Nephron progenitor cell (in vitro differentiated cells): ENCODE data around the gene NR3C2.

Source experiments
- DNase-seq: peaks from one replicate; pipeline ENCODE4 v3.0.0; 2021
- H3K27ac Mint-ChIP-seq: 2 replicates; pipeline ENCODE4 v1.8.0; 2021; ENCODE audit warnings: mild to moderate bottlenecking, moderate library complexity, mixed read lengths
- H3K27me3 Mint-ChIP-seq: 2 replicates; pipeline ENCODE4 v1.8.0; 2021; ENCODE audit warnings: mild to moderate bottlenecking, low read depth, mixed read lengths; ENCODE audit not compliant: poor library complexity
- H3K36me3 Mint-ChIP-seq: 2 replicates; pipeline ENCODE4 v1.8.0; 2021; ENCODE audit warnings: low read depth, mixed read lengths
- H3K4me1 Mint-ChIP-seq: 2 replicates; pipeline ENCODE4 v1.8.0; 2021; ENCODE audit warnings: mixed read lengths
- H3K4me3 Mint-ChIP-seq: 2 replicates; pipeline ENCODE4 v1.8.0; 2021; ENCODE audit warnings: mild to moderate bottlenecking, moderate library complexity, mixed read lengths
- H3K9me3 Mint-ChIP-seq: 2 replicates; pipeline ENCODE4 v1.8.0; 2021; ENCODE audit warnings: mild to moderate bottlenecking, moderate library complexity, mixed read lengths
- TF ChIP-seq, protein P1 (sequence below): fragments of 200-600 bp; sonication (generic); IDR thresholded peaks from 2 replicates; pipeline ENCODE4 v1.5.0; 2021; ENCODE audit warnings: antibody characterized with exemption

The NR3C2 gene

DNA sequence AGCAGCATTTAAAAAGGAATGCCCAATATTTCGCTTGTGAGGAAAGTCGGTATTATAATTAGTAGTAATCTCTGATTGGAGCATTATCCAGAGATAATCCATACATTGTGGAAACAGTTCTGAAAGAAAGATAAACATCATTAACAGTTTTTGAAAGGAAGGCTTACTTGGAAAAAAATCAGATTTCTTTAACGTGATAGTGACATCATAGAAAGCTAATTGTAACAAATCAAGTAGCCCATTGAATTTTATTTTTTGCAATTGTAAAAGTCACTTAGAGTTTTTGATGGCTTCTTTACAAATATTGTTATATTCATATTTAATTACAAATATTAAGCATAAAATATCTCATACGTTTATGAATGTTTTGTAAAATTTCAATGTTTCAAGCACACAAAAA is 11.6 kb upstream of the NR3C2 start:
- Mint-ChIP-seq H3K4me1 (no peaks in the 10 kb centered on the region), H3K36me3 (no peaks in the 10 kb centered on the region), H3K27ac (no peak overlapping the region), H3K9me3 (no peaks in the 10 kb centered on the region), H3K27me3 (peaks cover 2% of the 10 kb centered on the region), H3K4me3 (no peak overlapping the region)
- DNase-seq: no peak
- TF ChIP-seq, protein P1, sequence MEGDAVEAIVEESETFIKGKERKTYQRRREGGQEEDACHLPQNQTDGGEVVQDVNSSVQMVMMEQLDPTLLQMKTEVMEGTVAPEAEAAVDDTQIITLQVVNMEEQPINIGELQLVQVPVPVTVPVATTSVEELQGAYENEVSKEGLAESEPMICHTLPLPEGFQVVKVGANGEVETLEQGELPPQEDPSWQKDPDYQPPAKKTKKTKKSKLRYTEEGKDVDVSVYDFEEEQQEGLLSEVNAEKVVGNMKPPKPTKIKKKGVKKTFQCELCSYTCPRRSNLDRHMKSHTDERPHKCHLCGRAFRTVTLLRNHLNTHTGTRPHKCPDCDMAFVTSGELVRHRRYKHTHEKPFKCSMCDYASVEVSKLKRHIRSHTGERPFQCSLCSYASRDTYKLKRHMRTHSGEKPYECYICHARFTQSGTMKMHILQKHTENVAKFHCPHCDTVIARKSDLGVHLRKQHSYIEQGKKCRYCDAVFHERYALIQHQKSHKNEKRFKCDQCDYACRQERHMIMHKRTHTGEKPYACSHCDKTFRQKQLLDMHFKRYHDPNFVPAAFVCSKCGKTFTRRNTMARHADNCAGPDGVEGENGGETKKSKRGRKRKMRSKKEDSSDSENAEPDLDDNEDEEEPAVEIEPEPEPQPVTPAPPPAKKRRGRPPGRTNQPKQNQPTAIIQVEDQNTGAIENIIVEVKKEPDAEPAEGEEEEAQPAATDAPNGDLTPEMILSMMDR: no peak

DNA sequence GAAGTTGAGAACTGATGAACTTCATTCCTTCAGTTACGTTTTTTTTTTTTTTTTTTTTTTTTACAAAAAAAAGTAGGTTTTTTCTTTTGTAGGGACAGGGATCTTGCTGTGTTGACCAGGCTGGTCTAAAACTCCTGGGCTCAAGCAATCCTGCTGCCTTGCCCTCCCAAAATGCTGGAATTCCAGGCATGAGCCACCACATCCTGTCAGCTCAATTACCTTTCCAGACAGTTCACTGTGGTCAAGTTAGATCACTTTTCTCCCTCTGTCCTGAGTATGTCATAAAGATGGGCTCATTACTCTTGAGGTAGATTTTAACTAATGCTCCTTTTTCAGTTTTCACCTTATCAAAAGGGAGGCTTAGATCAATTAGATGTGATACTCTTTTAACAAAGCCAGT is 10.8 kb upstream of the NR3C2 start:
- H3K27ac Mint-ChIP-seq: no peak overlapping the region
- H3K36me3 Mint-ChIP-seq: no peaks in the 10 kb centered on the region
- H3K4me1 Mint-ChIP-seq: no peaks in the 10 kb centered on the region

DNA sequence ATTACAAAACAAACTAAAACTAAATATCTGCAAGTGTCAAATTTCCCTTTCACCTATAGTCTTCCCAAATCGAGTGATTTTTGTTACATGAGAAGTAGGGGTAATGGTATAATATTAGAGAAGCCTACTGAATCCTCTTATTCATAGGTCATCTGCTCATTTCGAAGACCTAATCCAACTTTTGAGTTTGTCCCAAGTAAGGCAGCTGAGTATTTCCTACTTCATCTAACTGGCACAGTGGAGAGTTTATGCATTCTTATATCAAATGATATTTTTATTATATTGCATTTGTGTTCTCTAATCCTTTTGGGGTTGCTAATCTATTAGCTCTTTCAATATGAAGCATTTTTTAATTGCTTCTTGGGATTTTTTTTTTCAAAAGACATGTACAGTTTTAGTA is 7.7 kb upstream of the NR3C2 start:
- H3K9me3 Mint-ChIP-seq: no peaks in the 10 kb centered on the region
- TF ChIP-seq, protein P1: no peak
- H3K36me3 Mint-ChIP-seq: no peaks in the 10 kb centered on the region
- H3K4me1 Mint-ChIP-seq: peaks cover 6% of the 10 kb centered on the region
- no peak overlapping the region for H3K27ac Mint-ChIP-seq
- no peak for DNase-seq
- no peak overlapping the region for H3K4me3 Mint-ChIP-seq
- H3K27me3 Mint-ChIP-seq: peaks cover 35% of the 10 kb centered on the region

More for the DNA sequence above, 10.8 kb upstream of the NR3C2 start:
- Mint-ChIP-seq H3K4me3 (no peak overlapping the region), H3K27me3 (peaks cover 10% of the 10 kb centered on the region), H3K9me3 (no peaks in the 10 kb centered on the region)
- no peak for DNase-seq
- TF ChIP-seq, protein P1: no peak

DNA sequence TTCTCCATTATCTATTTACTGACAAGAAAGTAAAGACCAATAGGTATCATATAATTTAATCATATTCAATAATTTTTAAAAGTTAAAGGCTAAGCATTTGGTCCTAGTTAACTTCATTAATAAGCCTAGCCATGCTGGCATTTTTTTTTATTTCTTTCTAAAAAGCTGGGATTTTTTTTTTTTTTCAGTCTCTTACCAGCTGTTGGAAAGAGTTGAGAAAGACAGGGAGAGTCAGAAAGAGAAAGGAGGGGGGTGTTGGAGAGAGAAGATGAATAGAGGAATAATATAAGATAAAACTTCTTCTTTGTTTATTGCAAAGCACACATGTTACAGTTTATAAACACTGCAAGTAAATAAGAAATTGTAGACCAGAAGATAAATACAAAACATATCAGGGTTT is 5.9 kb upstream of the NR3C2 start:
- Mint-ChIP-seq H3K27ac (no peak overlapping the region), H3K4me1 (peaks cover 6% of the 10 kb centered on the region), H3K27me3 (peaks cover 50% of the 10 kb centered on the region), H3K36me3 (no peaks in the 10 kb centered on the region), H3K9me3 (no peaks in the 10 kb centered on the region), H3K4me3 (no peak overlapping the region)
- TF ChIP-seq, protein P1: no peak
- no peak for DNase-seq

DNA sequence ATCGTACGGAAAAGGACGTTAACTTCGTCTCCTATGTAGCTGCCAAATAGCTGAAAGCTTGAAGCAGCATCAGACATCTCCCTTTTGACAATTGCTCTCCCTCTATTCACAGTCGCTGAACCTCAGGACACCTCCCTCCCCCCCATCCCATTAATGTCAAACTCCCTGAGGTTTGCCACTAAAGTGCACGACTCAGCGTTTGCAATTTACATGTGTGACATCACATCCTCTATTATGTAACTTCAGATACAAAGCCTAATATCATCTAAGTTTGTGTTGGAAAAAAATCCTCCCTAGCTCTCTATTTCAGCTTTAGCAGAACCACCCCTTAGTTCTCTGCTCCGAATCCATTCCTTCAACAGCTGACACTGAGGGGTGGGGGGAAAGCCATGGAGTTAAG is 5.5 kb upstream of the NR3C2 start:
- H3K4me1 Mint-ChIP-seq: peaks cover 6% of the 10 kb centered on the region
- H3K9me3 Mint-ChIP-seq: no peaks in the 10 kb centered on the region
- peaks cover 54% of the 10 kb centered on the region for H3K27me3 Mint-ChIP-seq
- TF ChIP-seq, protein P1: no peak
- DNase-seq: no peak
- H3K4me3 Mint-ChIP-seq: no peak overlapping the region
- H3K36me3 Mint-ChIP-seq: no peaks in the 10 kb centered on the region
- no peak overlapping the region for H3K27ac Mint-ChIP-seq

DNA sequence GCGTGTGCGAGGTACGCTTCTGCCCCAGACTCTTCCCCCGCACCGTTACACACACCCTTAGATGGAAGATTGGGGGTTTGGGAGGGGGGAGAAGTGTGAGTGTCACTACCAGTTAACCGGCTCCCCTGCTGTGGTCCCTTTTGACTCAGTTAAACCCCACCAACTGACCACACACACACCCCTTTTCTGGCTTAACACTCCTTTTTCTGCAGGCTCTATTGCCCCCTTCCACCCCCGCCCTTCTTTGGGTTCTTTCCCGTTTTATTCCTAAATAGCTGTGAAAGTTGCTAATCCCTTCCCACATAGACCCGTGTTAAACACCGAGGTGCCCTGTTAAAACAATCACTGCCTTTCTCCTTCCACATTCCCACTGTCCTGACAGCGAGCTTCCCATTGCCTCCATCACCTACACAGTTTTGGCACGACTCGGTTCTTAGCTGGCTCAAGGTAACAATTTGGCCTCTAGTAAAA is 3.7 kb upstream of the NR3C2 start:
- Mint-ChIP-seq H3K4me3 (peak overlapping the region; percentile 86), H3K9me3 (no peaks in the 10 kb centered on the region), H3K27ac (no peak overlapping the region), H3K4me1 (peaks cover 15% of the 10 kb centered on the region), H3K36me3 (no peaks in the 10 kb centered on the region), H3K27me3 (peaks cover 70% of the 10 kb centered on the region)
- TF ChIP-seq, protein P1: no peak
- DNase-seq: no peak
